ENCODE results near the gene RAB43.
A peak's percentile ranks its signal among the peaks of the same experiment; 100 is the strongest.

RAB43 gene

GRCh38 chr3:129040039-129040336 is 81.6 kb downstream of the RAB43 start:
- no peak for DNase-seq

- peak in 2 of 58 donors; percentile 7 to 31 for DNase-seq
Observed at GRCh38 chr3:129039271-129040038, 82.1 kb downstream of the RAB43 start.

DNA sequence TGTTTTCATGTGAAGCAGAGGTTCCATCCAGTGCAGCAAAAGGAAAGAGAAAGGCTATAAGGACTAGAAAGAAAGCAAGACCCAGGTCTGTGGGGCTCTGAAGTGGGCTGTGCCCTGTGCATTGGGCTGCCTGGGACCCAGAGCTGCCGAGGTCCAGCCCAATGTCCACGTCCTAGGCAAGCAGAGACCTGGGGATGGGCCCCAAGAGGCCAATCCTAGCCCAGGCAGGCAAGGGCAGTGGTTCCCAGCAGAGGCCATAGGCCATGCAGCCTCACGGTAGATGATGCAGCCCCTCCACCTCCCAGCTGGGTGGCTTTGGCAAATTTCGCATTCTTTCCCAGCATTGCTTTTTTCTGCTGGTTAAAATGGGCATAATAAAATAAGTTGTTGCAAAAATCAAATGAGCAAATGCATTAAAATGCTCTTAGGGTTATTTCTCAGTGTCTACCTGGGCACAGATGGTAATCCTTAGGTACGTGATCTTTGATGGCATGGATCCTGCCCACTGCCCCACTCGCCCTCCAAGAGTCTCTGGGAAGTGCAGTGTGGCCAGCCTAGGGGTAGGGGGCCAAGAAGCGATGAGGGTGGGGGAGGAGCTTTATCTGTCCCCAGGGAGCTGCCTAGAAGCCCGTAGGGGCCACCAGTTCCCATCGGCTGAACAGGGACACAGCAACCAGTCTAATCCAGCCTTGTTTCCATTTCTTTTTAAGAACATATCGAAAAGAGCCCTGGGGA is 83.3 kb downstream of the RAB43 start:
- DNase-seq = no peak

Data from anterior cingulate cortex (tissue), 58 donors.